Fibroblast of lung (primary cell): ENCODE data around the gene CDPF1. TPM values are rescaled to one million over a fixed set of nuclear protein-coding genes. Genes with fewer than 3 reads are reported as not detected.

Source experiments
- DNase-seq, 2 donors: peaks; one replicate each; pipeline versions ENCODE4 v3.0.0 to v3.0.0-alpha.2; 2010; ENCODE audit warnings: low read depth in 2 of 2
- H2AFZ ChIP-seq: 2 replicates; pipeline ENCODE4 v1.5.1; 2012; ENCODE audit warnings: low read length, control low read depth, inconsistent platforms
- H3K27ac ChIP-seq: 2 replicates; pipeline ENCODE4 v1.5.1; 2011; ENCODE audit warnings: low read length, control low read depth; ENCODE audit not compliant: insufficient read depth
- H3K27me3 ChIP-seq: 2 replicates; pipeline ENCODE4 v1.5.1; 2011; ENCODE audit warnings: mild to moderate bottlenecking, low read length; ENCODE audit not compliant: control insufficient read depth, insufficient read depth
- H3K36me3 ChIP-seq: 2 replicates; pipeline ENCODE4 v1.5.1; 2011; ENCODE audit warnings: low read length; ENCODE audit not compliant: control insufficient read depth, insufficient read depth
- H3K4me1 ChIP-seq: 2 replicates; pipeline ENCODE4 v1.5.1; 2011; ENCODE audit warnings: low read length; ENCODE audit not compliant: control insufficient read depth, insufficient read depth; ENCODE audit errors: extremely low read depth
- H3K4me2 ChIP-seq: 2 replicates; pipeline ENCODE4 v1.5.1; 2011; ENCODE audit warnings: low read length, control low read depth; ENCODE audit not compliant: insufficient read depth; ENCODE audit errors: extremely low read depth
- H3K4me3 ChIP-seq, 4 experiments: fragments of 200-600 bp in 1 of 4; sonication (generic) in 1 of 4; replicated peaks in 1 of 4; 2 replicates each; pipeline ENCODE4 v1.5.1; 2011 to 2016; ENCODE audit warnings: low read length in 4 of 4, low read depth in 3 of 4, mild to moderate bottlenecking in 3 of 4, control low read depth in 2 of 4, inconsistent platforms in 1 of 4, mixed read lengths in 1 of 4; ENCODE audit not compliant: insufficient read depth in 1 of 4; ENCODE audit errors: control extremely low read depth in 1 of 4
- H3K79me2 ChIP-seq: 2 replicates; pipeline ENCODE4 v1.5.1; 2012; ENCODE audit warnings: mild to moderate bottlenecking, low read length, inconsistent platforms; ENCODE audit not compliant: control insufficient read depth, insufficient read depth
- H3K9ac ChIP-seq: 2 replicates; pipeline ENCODE4 v1.5.1; 2011; ENCODE audit warnings: mild to moderate bottlenecking, low read length, control low read depth; ENCODE audit not compliant: insufficient read depth
- H3K9me3 ChIP-seq: 2 replicates; pipeline ENCODE4 v1.5.1; 2012; ENCODE audit warnings: low read depth, low read length; ENCODE audit not compliant: control insufficient read depth, insufficient read depth
- H4K20me1 ChIP-seq: 2 replicates; pipeline ENCODE4 v1.5.1; 2011; ENCODE audit warnings: low read length; ENCODE audit not compliant: control insufficient read depth, insufficient read depth; ENCODE audit errors: extremely low read depth
- CTCF ChIP-seq, 2 donors: IDR thresholded peaks in 1 of 2; conservative IDR thresholded peaks in 1 of 2; 1 replicate in 1 of 2; 2 replicates in 1 of 2; pipeline ENCODE4 v1.5.1; 2011 to 2012; ENCODE audit warnings: low read length in 2 of 2, control low read depth in 1 of 2, inconsistent platforms in 1 of 2, low read depth in 1 of 2, mild to moderate bottlenecking in 1 of 2
- EZH2 ChIP-seq: IDR thresholded peaks from 2 replicates; pipeline ENCODE4 v1.5.1; 2012; ENCODE audit warnings: low read length, control low read depth, mild to moderate bottlenecking; ENCODE audit errors: missing control alignments
- polyA plus RNA-seq, 2 donors: library from polyadenylated mRNA; depleted of rRNA in 1 of 2; stranded (reverse) in 1 of 2; unstranded in 1 of 2; fragments of >200 nt; gene quantifications; 2 replicates each; pipeline ENCODE4 v1.2.1, GENCODE V29; 2011 to 2012; ENCODE audit warnings: missing spikeins in 1 of 2
- total RNA-seq: library from RNA; depleted of rRNA; stranded (reverse); fragments of >200 nt; gene quantifications from 2 replicates; pipeline ENCODE4 v1.2.1, GENCODE V29; 2014

Gene CDPF1
- total and polyA plus RNA-seq, 2 donors (not counting 1 experiment from before 2014, with no cell fraction given): 7.7 to 8.3 TPM

- Histone ChIP-seq H3K4me3 (no peak overlapping the region), H3K9me3 (no peaks in the 10 kb centered on the region), H3K9ac (no peak overlapping the region), H3K27me3 (no peaks in the 10 kb centered on the region), H3K4me1 (no peaks in the 10 kb centered on the region), H3K36me3 (peaks cover 4% of the 10 kb centered on the region), H3K27ac (no peak overlapping the region), H3K79me2 (no peaks in the 10 kb centered on the region), H4K20me1 (no peaks in the 10 kb centered on the region), H2AFZ (no peak overlapping the region), H3K4me2 (no peak overlapping the region)
- TF ChIP-seq CTCF (conservative IDR thresholded peaks at IDR 0.05 in 1 of 2, IDR thresholded peaks at IDR 0.05 in 1 of 2; ENCODE audit: low read depth in 1 of 2, low read length in 2 of 2) (no peak), EZH2 (no peak)
- DNase-seq: peak in 1 of 2 donors; percentile 16
These were observed 29.2 kb downstream of the CDPF1 start for GRCh38 chr22:46220921-46221320.

- Histone ChIP-seq H3K4me3 (no peak overlapping the region), H3K4me1 (no peaks in the 10 kb centered on the region)
- TF ChIP-seq CTCF (conservative IDR thresholded peaks at IDR 0.05 in 1 of 2, IDR thresholded peaks at IDR 0.05 in 1 of 2; ENCODE audit: low read depth in 1 of 2, low read length in 2 of 2): no peak
- TF ChIP-seq EZH2: no peak
These were observed 30.5 kb downstream of the CDPF1 start for GRCh38 chr22:46219636-46220035.

GRCh38 chr22:46214616-46215015 lies 35.5 kb downstream of the CDPF1 start:
- no peak for DNase-seq
- no peaks in the 10 kb centered on the region for H3K9me3 ChIP-seq
- H4K20me1 ChIP-seq: no peaks in the 10 kb centered on the region
- H3K27ac ChIP-seq: no peak overlapping the region
- H2AFZ ChIP-seq: no peak overlapping the region
- H3K79me2 ChIP-seq: no peaks in the 10 kb centered on the region
- H3K27me3 ChIP-seq: no peaks in the 10 kb centered on the region
- H3K36me3 ChIP-seq: peaks cover 2% of the 10 kb centered on the region
- H3K4me1 ChIP-seq: no peaks in the 10 kb centered on the region
- TF ChIP-seq CTCF (conservative IDR thresholded peaks at IDR 0.05 in 1 of 2, IDR thresholded peaks at IDR 0.05 in 1 of 2; ENCODE audit: low read depth in 1 of 2, low read length in 2 of 2) (no peak), EZH2 (no peak)
- no peak overlapping the region for H3K9ac ChIP-seq
- H3K4me2 ChIP-seq: no peak overlapping the region
- no peak overlapping the region for H3K4me3 ChIP-seq

More at GRCh38 chr22:46219636-46220035, 30.5 kb downstream of the CDPF1 start:
- Histone ChIP-seq H3K27ac (no peak overlapping the region), H3K9ac (no peak overlapping the region), H3K4me2 (no peak overlapping the region), H3K9me3 (no peaks in the 10 kb centered on the region), H3K27me3 (no peaks in the 10 kb centered on the region), H3K36me3 (peaks cover 4% of the 10 kb centered on the region), H2AFZ (no peak overlapping the region), H4K20me1 (no peaks in the 10 kb centered on the region), H3K79me2 (no peaks in the 10 kb centered on the region)
- DNase-seq: no peak
